NCI-H82 treated with DMSO at 0.1 percent for 48 hours (cell line): ENCODE measurements around the gene SEMA3D.
"Not testable (repeated sequence)": the region's sequence is repeated elsewhere in the genome, so short reads cannot be mapped to it uniquely, and the experiment has no call there.

Experiments used
- DNase-seq: peaks from one replicate; lab custom pipeline; 2025; ENCODE audit not compliant: unreplicated experiment; lab: John Stamatoyannopoulos, UW

The SEMA3D gene

DNA sequence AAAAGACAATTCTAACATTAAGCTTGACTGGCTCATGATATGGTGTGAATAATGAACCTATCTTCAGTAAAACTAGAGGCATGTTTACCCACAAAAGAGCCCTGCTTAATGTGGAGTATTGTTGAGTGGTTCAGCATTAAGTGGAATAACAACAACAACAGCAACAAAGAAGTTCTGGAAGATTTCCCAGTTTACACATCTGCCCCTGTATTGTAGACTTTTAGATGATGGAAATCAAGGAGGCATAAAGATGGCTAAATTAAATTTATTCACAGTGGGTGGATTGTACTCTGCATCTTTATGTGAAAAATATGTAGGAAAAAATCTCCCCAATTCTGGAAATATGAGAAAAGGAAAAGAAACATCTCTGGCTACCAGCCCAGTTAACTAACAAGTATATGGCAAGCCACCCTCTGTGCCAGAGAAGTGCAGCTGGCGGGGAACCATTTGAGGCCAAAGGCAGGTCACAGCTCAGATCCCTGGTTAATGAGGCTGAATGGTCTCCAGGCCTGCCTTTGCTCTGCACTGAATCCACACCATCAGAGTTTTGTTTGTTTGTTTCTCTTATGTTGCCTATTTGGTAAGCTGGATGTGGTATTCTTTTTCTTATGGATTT is 186.0 kb downstream of the SEMA3D start:
- DNase-seq, result peak; percentile 20

DNA sequence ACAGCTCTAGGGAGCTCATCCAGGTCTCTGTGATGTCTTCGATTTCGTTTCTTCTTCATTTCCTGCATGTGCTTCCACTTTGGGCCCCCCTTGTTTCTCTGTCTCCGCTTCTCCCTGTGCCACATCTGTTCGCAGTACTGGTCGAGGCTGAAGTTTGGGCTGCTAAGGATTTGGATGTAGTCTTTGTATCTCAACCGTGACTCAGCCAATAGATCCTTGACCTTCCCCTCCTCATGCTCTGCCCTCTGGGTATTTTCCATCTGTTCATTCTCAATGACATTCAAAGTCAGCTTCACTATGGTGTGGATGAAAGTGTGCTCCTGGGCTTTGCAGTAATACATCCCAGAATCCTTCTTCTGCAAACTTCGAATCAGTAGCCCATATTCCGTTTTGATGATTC is 187.4 kb downstream of the SEMA3D start:
- no peak for DNase-seq

DNA sequence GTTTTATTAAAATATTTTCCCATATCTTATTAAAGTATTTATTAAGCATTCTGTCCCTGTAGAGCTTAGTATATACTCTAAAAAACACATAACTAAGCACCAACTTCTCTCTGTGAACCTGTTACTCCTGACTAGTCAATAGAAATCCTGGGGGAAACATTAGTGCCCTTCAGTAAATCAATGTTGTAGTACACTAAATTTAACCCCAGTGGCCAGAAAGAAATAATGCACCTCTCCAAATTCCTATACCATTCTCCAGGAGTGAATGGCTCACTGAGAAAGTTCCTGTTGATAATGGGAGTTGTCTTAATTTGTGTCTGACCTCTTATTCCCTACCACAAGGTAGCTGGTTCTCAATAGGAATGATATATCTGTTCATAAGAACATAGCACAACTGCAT is 188.2 kb downstream of the SEMA3D start:
- no peak for DNase-seq

DNA sequence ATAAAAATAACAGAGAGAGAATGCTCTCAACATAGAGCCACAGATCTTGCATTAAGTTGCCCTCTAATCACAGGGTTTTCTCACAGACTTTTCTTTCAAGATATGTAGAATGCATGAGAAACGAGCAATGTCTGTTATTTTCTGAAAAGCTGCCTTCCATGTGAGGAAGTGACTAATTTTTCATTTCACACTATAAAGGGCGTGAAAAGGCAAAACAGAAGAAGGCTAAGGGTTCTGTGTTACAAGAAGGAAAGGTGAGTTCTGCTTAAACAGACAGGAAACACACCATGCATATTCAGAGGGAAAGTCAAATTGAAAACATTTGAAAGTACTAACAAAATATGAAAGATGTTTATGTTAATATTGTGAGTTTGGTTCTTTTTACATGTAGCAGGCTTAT is 189.2 kb downstream of the SEMA3D start:
- no peak for DNase-seq

DNA sequence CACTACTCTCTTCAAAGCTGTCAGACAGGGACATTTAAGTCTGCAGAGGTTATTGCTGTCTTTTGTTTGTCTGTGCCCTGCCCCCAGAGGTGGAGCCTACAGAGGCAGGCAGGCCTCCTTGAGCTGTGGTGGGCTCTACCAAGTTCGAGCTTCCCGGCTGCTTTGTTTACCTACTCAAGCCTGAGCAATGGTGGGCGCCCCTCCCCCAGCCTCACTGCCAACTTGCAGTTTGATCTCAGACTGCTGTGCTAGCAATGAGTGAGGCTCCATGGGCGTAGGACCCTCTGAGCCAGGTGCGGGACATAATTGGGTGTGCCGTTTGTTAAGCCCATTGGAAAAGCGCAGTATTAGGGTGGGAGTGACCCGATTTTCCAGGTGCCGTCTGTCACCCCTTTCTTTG is 193.9 kb downstream of the SEMA3D start:
- not testable (repeated sequence) for DNase-seq

DNA sequence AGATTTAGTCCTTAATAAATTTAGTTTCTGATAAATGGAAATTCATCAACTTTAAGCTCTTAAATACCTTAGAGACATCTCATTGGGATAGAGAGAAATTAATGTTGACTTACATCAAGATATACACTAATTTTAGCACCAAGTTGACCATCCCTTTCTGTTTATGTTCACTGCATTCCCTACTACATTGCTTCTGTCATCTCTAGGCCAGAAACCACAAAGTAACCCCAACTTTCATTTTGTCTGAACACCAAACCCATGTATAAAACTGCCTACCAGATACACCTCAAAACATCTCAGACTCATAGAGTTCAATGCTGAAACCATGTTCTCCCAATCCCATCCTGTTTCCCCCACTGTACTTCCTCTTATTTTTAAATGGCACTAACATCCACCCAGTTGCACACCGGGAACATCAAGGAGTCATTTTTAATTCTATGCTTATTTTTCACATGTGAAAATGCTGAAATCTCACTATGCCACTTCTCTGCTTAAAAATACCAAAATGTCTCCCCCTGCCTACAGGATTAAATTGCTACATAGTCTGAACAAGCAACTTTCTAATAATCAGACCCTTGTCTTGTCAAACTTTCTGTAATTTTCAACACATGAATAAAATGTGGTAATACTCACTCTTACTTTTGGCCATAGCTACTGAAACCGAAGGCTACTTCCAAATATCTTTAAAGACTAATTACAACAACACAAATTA is 201.6 kb downstream of the SEMA3D start:
- no peak for DNase-seq

DNA sequence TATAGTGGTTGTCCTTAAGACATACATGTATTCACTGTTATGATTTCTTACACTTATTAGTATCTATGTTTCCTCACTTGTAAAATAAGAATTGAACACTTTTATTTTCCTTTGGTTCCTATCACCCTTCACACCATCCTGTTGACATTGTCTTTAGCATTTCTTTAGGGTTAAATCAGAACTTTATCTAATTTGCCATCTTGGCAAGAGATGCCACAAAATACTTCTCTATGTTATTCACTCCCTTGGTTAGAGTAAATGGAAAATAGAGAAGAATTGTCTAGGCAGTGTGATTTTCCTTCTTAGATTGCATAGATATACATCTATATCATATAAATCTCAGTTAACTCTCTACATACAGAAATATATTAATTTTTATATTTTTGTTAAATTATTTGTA is 204.7 kb downstream of the SEMA3D start:
- no peak for DNase-seq

DNA sequence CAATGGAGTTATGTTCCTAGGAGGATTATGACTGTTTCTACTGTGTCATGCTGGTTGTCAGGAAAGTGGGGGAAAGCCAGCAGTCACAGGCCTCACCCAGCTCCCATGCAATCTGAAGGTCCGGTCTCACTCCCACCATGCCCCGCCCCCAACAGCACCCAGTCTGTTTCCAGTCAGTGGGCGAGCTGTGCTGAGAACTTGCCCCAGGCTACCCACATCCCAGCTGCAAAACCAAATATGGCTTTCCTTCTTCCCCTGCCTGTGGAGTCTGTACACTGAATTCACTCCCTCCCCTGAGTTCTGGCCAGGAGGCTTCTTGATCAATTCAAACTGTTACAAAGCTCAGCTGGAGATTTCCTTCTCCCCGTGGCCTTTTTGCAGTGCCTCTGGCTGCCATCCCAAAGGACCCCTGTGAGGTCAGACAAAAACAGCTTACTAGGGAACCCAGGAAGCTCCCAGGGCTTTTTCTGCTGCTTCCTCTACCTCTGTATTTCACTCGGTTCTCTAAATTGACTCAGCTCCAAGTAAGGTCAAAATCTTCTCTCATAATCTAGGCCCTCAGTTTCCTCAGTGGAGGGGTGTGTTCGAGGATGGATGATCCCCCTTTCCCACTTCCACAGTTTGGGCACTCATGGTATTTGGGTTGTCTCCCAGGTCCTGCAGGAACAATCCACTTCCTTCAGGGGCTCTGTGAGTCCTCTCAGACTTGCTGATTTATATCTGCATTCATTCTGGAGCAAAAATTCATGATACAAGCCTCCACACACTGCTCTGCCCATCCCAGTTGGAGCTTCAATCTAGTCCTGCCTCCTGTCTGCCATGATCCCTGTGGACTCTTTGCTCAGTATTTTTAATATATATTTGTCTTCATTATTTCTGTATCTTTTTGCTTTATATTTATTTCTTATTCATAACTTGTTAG is 205.5 kb downstream of the SEMA3D start:
- no peak for DNase-seq

DNA sequence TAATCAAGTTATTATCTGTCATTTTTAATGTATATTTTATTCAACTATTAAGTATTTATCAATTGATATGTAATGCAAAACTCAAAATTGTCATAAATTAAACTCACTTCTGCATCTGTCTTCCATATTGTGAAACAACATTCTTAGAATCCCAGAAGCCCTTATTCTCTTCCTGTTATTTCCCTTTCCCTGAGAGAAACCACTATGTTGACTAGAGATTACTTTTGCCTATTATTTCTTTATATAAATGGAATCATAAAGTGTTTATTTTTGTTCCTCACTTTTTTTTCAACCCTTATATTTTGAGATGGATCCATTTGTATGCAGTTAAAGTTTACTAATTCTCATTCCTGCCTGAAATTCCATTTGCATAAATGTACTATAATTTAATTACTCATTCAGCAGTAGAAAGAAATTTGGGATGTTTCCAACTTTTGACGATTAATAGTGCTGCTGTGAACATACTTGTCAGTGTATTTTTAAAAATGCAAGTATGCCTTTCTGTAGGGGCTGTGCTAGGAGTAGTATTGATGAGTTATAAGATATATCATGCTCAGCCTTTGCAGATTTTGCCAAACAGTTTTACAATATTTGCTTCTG is 211.2 kb downstream of the SEMA3D start:
- no peak for DNase-seq

DNA sequence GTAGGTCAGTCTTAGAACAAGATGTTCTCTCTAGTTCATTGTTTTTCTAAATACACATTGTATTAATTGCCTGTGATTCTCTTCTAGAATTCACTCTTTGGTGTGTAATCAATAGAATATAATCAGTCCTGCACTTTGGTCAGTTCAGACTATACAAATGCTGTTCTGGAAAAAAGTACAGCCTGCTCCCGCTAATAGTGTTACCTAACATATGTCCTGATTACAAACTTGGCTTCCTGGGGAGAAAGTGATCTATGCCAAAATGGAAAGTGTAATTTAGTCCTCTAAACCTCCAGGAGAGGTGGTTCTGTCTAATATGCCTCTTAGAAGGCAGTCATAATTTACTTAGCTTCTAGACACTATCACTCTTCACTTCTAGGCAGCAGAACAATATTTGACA is 215.5 kb downstream of the SEMA3D start:
- no peak for DNase-seq

DNA sequence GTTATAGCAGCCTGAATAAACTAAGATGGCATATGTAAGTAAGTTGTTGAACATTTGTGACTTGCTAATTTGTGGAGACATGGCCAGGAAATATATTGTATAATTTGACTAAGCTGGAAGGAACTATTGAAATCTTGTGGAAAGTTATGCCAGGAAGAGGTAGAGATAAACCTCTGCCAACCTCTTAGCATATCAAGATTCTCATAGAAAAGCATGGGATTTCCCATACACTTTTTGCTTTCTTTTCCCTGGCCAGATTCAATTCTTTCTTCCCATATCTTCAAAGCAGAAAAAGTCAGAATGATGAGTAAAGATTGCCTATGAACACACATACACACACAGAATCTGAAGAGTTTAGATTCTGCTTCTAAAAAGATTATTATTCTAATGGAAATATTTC is 216.2 kb downstream of the SEMA3D start:
- no peak for DNase-seq

DNA sequence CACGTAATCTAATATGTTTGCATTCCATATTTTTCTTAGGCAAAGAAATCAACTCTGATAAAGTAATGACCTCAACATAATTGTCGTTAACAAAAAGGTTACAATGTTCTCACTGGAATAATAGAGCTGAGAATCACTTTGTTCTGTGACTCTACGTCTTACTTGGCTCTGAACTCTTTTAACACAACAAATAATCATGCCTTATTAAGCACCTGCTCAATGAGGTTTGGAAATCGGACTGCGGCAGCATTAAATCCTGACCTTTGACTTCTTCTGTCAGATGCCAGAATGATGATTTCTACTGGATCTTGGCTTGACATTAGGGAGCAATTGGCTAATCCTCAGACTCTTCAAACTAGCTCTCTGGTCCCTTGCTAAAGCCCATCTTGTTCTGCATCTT is 233.6 kb downstream of the SEMA3D start:
- no peak for DNase-seq

DNA sequence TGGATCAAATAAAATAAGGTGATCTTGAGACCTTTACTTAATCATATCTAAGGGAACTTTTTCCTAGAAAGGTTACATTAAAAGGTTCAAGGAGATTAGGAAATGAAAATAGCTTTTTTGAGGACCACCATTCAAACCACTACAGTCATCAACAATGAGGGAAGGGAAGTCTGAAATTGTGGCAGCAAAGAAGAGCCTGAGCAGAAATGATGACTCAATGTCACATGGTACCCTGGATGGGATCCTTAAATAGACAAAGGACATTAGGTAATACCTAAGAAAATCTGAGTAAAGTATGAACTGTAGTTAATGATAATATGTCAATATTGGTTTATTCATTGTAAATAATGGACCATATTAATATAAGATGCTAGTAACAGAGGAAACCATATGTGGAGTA is 236.0 kb downstream of the SEMA3D start:
- DNase-seq, result no peak

DNA sequence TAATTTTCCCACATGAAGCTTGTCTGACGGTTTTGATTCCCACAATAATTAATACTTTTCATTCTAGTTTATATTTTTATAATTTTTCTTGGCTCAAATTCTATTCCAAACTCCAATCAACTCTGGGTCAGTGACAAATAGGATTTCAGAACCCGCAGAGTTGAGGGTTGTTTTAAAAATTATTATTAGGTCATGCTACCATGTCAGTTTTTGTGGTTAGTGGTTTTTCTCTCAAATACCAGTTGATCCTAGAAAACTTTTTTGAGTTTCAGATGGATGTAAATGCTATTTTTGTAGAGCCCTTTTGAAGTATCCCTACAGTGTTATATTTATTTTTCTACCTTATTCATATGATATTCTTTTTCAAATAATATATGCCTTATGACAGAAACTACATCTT is 237.4 kb downstream of the SEMA3D start:
- DNase-seq, result no peak

DNA sequence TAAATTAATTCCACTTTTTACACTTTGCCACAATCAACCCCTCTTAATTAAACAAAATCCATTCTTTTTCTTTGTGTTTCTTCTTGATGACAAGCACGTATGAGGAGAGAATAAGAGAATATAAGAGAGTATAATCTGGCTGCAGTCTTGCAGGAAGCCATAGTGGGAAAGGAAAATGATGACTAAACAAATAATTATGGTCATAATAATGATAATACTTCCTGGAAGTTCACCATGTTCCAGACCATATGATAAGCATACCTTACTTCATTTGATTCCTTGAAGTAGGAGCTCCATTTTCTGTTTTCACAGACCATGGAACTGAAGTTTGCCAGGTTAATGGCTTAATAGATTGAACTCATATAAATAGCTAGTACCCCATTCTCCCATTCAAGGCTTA is 237.8 kb downstream of the SEMA3D start:
- DNase-seq, result no peak

DNA sequence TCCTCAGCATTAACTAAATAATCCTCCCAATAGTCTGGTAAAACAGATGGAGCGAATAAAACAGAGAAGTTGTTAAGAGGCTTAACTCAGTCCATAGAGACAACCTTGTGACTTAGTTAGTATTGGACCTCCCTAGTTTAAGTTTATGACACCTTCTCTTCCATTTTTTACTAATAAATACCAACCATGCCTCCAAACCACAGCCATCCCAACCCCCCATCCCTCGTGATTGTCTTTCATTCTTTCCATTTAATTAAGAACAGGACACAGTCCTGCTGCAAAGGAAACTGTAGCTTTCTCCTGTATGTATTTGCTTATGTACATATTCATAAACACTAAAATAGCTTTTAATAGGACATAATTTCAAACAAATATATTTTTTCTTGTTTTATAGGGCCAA is 238.2 kb downstream of the SEMA3D start:
- peak; percentile 83 for DNase-seq

DNA sequence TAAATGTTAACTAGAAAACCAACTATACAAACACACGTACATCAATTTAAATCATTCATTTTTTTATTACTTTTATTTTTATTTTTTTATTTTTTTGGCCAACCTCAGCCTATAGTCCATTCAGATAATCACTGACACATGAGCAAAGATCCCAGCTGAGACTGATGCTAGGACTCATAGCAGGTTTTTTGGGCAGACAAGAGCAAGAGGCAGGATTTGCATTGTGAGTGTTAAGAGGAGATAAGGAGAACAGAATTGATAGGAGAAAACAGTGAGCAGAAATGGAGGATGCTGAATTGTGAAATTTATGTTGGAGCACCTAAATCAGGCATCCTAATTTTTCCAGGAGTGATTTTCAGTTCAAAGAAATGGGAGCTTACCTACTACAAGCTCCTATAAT is 240.3 kb downstream of the SEMA3D start:
- no peak for DNase-seq
